Calu3 (cell line): Measurements from ENCODE around the gene HAUS3. TPM values are rescaled to one million over a fixed set of nuclear protein-coding genes. Genes with fewer than 3 reads are reported as not detected.

Experiments used
- BruUV-seq: library from RNA; stranded (reverse); fragments of 400-500 nt; replicated peaks from 2 replicates; lab custom pipeline; 2021; lab: Mats Ljungman, UMichigan
- CTCF ChIA-PET: fragments of 300-600 bp; sonication (Branson Sonifier 250); formaldehyde crosslinking; loops from one replicate; lab custom pipeline; 2022; ENCODE audit warnings: antibody characterized with exemption; lab: Charles Lee
- DNase-seq: peaks from one replicate; pipeline ENCODE4 v3.0.0; 2022
- H3K27ac Mint-ChIP-seq: one replicate; pipeline ENCODE4 v1.8.0; 2022; ENCODE audit warnings: mixed read lengths; ENCODE audit not compliant: unreplicated experiment
- H3K27me3 Mint-ChIP-seq: one replicate; pipeline ENCODE4 v1.8.0; 2022; ENCODE audit warnings: mixed read lengths; ENCODE audit not compliant: unreplicated experiment
- H3K36me3 Mint-ChIP-seq: one replicate; pipeline ENCODE4 v1.8.0; 2022; ENCODE audit warnings: mild to moderate bottlenecking, moderate library complexity, mixed read lengths; ENCODE audit not compliant: insufficient read depth, unreplicated experiment
- H3K4me1 Mint-ChIP-seq: one replicate; pipeline ENCODE4 v1.8.0; 2022; ENCODE audit warnings: mild to moderate bottlenecking, low read depth, mixed read lengths; ENCODE audit not compliant: unreplicated experiment
- H3K4me3 Mint-ChIP-seq: one replicate; pipeline ENCODE4 v1.8.0; 2022; ENCODE audit warnings: mild to moderate bottlenecking, low read depth, moderate library complexity, mixed read lengths; ENCODE audit not compliant: unreplicated experiment
- H3K9me3 Mint-ChIP-seq: one replicate; pipeline ENCODE4 v1.8.0; 2022; ENCODE audit warnings: low read depth, mixed read lengths; ENCODE audit not compliant: unreplicated experiment
- CTCF ChIP-seq: fragments of 200-600 bp; IDR thresholded peaks from one replicate; pipeline ENCODE4 v1.8.0; 2022; ENCODE audit warnings: antibody characterized with exemption; ENCODE audit not compliant: unreplicated experiment
- intact Hi-C: fragments of 100-400 bp; cut with micrococcal nuclease; formaldehyde crosslinking; loops from one replicate; pipeline ENCODE4 v1.10.0; 2022; ENCODE audit not compliant: unreplicated experiment
- total RNA-seq: library from RNA; stranded (reverse); gene quantifications from 2 replicates; pipeline ENCODE4 v1.2.3, GENCODE V29; 2022

Gene HAUS3
- total RNA-seq, 1 experiment from 2014 or later = 13.4 TPM

GRCh38 chr4:2253160-2254084, 11.5 kb upstream of the HAUS3 start:
- CTCF ChIA-PET = no interaction called here
- Mint-ChIP-seq H3K9me3 (no peaks in the 10 kb centered on the region), H3K27me3 (no peaks in the 10 kb centered on the region), H3K36me3 (no peaks in the 10 kb centered on the region), H3K4me3 (no peak overlapping the region), H3K27ac (no peak overlapping the region), H3K4me1 (no peaks in the 10 kb centered on the region)
- DNase-seq = no peak
- BruUV-seq = no TSS peak
- intact Hi-C loops = no loop called here
- TF ChIP-seq CTCF = no peak

GRCh38 chr4:2252530-2253091, 10.7 kb upstream of the HAUS3 start:
- H3K27ac Mint-ChIP-seq = no peak overlapping the region
- CTCF ChIA-PET = no interaction called here
- TF ChIP-seq CTCF = no peak

GRCh38 chr4:2251795-2252529, 10.0 kb upstream of the HAUS3 start:
- Mint-ChIP-seq H3K27me3 (no peaks in the 10 kb centered on the region), H3K4me1 (no peaks in the 10 kb centered on the region), H3K27ac (no peak overlapping the region), H3K4me3 (no peak overlapping the region), H3K9me3 (no peaks in the 10 kb centered on the region), H3K36me3 (peaks cover 7% of the 10 kb centered on the region)
- intact Hi-C loops = no loop called here
- BruUV-seq = no TSS peak
- no peak for TF ChIP-seq CTCF
- DNase-seq = no peak
- CTCF ChIA-PET = no interaction called here

More at GRCh38 chr4:2252530-2253091, 10.7 kb upstream of the HAUS3 start:
- no peak for DNase-seq
- Mint-ChIP-seq H3K4me1 (no peaks in the 10 kb centered on the region), H3K36me3 (peaks cover under 1% of the 10 kb centered on the region), H3K27me3 (no peaks in the 10 kb centered on the region), H3K9me3 (no peaks in the 10 kb centered on the region), H3K4me3 (no peak overlapping the region)
- intact Hi-C loops = no loop called here
- BruUV-seq = no TSS peak

GRCh38 chr4:2251073-2251794, 9.3 kb upstream of the HAUS3 start:
- H3K27me3 Mint-ChIP-seq = no peaks in the 10 kb centered on the region
- H3K36me3 Mint-ChIP-seq = peaks cover 7% of the 10 kb centered on the region
- no peak overlapping the region for H3K4me3 Mint-ChIP-seq
- DNase-seq = no peak
- intact Hi-C loops = no loop called here
- no peak overlapping the region for H3K27ac Mint-ChIP-seq
- TF ChIP-seq CTCF = no peak
- BruUV-seq = no TSS peak
- no peaks in the 10 kb centered on the region for H3K9me3 Mint-ChIP-seq
- no peaks in the 10 kb centered on the region for H3K4me1 Mint-ChIP-seq
- CTCF ChIA-PET = interaction anchor here (0.6 kb wide), 1 partner anchor 767 kb away, joined by 3 read pairs; no protein-coding TSS in a partner anchor
